HUES6 (cell line): Measurements from ENCODE around the gene KIAA1328.

Experiments used
- H3K27ac ChIP-seq: 2 replicates; pipeline ENCODE4 v1.7.0; 2013; ENCODE audit warnings: low read depth, mild to moderate bottlenecking, low read length, inconsistent platforms
- H3K27me3 ChIP-seq: 2 replicates; pipeline ENCODE4 v1.6.1; 2013; ENCODE audit warnings: low read length; ENCODE audit not compliant: control insufficient read depth, insufficient read depth
- H3K36me3 ChIP-seq: 2 replicates; pipeline ENCODE4 v1.6.1; 2013; ENCODE audit warnings: low read length; ENCODE audit not compliant: control insufficient read depth, insufficient read depth
- H3K4me1 ChIP-seq: 2 replicates; pipeline ENCODE4 v1.6.1; 2013; ENCODE audit warnings: low read length; ENCODE audit not compliant: control insufficient read depth, insufficient read depth
- H3K4me3 ChIP-seq: 2 replicates; pipeline ENCODE4 v1.5.1; 2013; ENCODE audit warnings: low read depth, low read length
- H3K9ac ChIP-seq: one replicate; pipeline ENCODE4 v1.6.1; 2013; ENCODE audit warnings: mild to moderate bottlenecking, low read length
- H3K9me3 ChIP-seq: 2 replicates; pipeline ENCODE4 v1.6.1; 2013; ENCODE audit warnings: low read depth, low read length; ENCODE audit not compliant: control insufficient read depth, insufficient read depth

KIAA1328 gene

GRCh38 chr18:37277804-37278203 is 448.9 kb downstream of the KIAA1328 start:
- H3K27ac ChIP-seq, result no peak overlapping the region
- H3K9me3 ChIP-seq, result no peaks in the 10 kb centered on the region
- no peaks in the 10 kb centered on the region for H3K4me1 ChIP-seq
- H3K27me3 ChIP-seq, result peaks cover 52% of the 10 kb centered on the region
- H3K9ac ChIP-seq, result no peak overlapping the region
- no peaks in the 10 kb centered on the region for H3K36me3 ChIP-seq
- H3K4me3 ChIP-seq, result no peak overlapping the region
